Measurements from ENCODE around the gene ALDOA.
"Not testable (repeated sequence)": the region's sequence is repeated elsewhere in the genome, so short reads cannot be mapped to it uniquely, and the experiment has no call there.

The ALDOA gene

GRCh38 chr16:30065102-30065942, at the start of gene ALDOA:
ALDOA (plus strand) TSS chr16:30065760; CDS start chr16:30066898, 1,138 bp downstream.
- DNase-seq, result peak; percentile 97 to 98

GRCh38 chr16:30016555-30017276, 48.8 kb upstream of the ALDOA start:
- DNase-seq, result no peak

- DNase-seq, result no peak
These were observed 48.3 kb upstream of the ALDOA start for GRCh38 chr16:30017277-30017656.

DNA sequence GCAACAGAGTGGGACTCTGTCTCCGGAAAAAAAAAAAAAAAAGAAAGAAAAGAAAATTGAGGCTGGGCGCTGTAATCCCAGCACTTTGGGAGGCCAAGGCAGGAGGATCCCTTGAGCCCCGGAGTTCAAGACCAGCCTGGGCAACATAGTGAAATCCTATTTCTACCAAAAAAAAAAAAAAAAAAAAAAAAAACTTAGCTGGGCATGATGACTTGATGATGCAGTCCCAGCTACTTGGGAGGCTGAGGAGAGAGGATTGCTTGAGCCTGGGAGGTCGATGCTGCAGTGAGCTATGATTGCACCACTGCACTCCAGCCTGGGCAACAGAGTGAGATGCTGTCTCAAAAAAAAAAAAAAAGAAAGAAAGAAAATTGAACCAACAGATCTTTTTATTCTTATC, 47.6 kb upstream of the ALDOA start:
- DNase-seq, result not testable (repeated sequence)

GRCh38 chr16:30018731-30019158, 46.8 kb upstream of the ALDOA start:
- no peak for DNase-seq

DNA sequence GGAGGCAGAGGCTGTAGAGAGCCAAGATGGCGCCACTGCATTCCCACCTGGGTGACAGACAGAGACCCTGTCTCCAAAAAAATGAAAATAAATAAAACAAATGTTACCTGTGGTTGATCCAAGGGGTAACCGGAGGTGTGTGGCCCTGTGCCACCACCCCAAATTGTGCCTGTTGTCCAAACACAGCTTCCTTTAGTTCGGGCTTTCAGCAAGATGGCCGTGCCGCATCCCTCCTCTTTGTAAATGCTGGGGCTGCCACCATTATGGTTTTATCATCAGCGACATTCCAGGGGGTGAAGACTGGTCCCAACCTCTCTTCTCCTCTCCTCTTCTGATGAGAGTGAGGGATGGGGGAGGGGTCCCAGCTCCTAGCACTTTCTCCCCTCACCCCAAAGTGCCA, 42.7 kb upstream of the ALDOA start, which contains the start of gene C16orf92:
TSS of gene C16orf92 (plus strand) at position 312 of the 400 bp plus-strand sequence. CDS start 143 bp downstream, outside the sequence.
- no peak for DNase-seq

DNA sequence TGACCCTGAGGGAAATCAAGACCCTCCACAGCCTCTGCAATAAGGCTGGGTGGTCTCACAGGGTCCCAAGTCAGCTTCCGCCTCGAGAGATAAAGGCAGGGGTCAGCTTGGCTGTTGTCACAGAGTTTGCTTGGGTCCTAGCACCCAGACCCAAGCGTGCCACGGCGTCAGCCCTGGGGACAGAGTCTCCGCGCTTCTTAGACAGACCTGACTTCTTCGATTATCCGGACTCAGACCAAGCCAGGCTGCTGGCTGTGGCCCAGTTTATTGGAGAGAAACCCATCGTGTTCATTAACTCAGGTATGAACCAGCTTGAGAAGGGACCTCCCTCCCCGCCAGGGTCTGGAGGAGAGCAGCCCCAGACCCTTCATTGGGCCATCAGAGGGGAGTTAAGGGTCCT, 42.0 kb upstream of the ALDOA start:
- no peak for DNase-seq

- DNase-seq, result no peak
These were observed 41.1 kb upstream of the ALDOA start for GRCh38 chr16:30024451-30024850.

- DNase-seq, result no peak
These were observed 40.4 kb upstream of the ALDOA start for GRCh38 chr16:30025156-30025555.

GRCh38 chr16:30025574-30025973, 40.0 kb upstream of the ALDOA start:
- no peak for DNase-seq

DNA sequence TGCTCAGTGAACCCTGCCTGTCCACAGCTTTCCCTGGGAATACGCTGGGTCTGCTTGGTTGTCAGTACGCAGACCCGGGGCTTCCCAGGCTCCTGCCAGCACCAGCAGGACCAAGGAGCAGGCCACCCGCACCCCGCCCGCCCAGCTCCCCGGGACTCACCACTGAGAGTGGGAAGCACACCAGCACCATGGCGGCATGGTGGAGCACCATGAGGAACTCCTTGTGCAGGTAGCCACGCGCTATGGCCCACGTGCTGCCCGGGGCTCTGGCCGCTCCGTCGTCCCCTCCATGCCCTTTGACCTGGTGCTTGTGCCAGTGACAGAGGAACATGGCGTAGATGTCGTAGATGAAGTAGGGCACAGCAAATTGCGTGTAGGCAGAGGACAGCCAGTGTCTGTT, 39.1 kb upstream of the ALDOA start:
- no peak for DNase-seq

DNA sequence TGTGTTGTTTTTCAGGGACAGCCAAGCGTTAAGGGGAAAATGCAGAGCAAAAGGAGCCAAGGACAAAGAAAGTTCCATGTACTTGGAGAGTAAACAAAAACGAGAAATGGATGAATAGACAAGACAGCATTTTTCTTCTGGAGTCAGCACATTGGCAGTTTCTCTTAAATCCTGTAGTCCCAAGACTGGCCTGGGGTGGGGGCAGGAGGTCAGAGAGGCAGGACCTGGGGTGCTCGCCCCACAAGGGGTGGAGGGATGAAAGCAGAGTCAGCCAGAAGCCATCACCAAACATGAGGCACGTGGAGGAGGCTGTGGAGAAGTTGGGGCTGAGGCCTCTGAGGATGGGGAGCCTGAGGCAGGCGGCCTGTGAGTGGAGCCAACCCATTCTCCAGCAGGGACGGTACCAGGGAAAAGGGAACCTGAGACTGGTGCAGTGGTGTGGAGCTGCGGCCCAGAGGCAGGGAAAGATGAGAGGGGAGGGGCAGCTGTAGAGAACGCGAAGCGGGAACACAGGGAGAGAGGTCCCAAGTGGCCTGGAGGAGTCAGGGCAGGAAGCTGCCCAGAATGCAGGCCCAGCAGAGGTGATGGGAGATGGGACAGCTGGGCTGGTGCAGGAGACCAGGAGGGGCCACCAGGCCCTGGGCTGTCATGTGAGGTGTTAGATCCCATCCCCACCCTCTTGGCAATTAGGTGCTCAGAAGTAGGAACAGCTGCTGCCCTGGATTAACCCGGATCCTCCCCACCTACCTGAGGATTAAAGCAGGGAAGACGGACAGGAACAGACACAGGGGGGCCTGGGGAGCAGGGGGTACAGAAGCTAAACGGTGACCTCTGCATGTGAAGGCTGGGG, 37.7 kb upstream of the ALDOA start:
- DNase-seq, result no peak

DNA sequence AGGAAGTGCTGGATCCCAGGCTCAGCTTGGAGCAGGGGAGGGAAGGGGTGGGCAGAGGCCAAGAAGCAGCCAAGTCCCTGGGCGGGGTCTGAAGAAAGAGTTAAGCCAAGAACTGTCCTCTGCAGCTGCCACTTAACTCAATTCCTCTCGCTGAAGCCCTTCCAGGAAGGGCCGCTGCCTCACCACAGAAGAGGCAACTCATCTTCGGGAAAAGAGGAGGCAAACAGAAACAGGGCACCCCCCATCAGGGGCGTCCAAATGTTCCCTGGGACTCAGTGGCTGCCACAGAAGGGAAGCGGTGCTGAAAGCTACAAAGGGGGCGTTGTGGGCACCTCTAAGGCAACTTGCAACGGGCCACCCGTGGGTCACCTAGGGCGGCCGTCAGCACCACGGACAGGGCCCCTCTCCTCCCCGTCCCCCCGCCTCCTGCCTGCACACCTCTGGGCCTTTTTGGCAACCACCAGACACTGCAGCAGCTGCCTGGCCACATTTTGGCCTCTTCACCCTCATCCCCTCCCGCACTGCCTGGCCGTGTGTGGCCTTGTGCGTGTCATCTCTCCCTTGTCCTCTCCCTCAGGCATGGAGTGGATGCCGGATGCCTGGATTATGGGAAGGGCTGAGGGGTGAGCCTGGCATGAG, 37.0 kb upstream of the ALDOA start:
- no peak for DNase-seq

GRCh38 chr16:30030011-30030685, 35.4 kb upstream of the ALDOA start:
- no peak for DNase-seq

DNA sequence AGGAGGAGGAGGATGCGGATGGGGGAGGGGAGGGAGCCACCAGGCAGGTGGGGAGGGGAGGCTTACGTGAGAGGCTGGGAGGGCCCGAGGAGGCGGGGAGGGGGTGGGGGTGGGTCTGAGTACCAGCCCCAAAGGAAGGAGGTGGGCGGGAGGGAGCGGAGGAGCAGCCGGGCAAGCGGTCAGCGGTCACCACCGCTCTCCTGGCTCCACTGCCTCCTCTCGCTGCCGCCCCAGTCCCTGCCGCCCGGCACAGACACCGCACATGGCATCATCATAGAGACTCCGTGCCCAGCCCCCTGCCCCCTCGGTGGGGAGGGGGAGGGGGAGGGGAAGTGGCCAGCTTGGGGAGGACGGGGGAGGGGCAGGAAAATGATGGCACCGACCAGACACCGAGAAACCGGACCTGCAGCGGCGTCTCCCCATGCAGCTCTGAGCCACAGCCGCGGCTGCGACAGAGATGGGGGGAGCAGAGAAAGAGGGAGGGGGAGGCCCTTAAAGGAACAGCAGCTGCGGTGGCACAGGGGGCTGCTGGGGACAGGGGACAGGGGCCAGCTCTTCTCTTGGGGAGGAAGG, 34.6 kb upstream of the ALDOA start, which contains the start of gene TLCD3B:
TSS of gene TLCD3B (minus strand) at position 431 of the 573 bp plus-strand sequence. CDS start 744 bp downstream, outside the sequence.
- no peak for DNase-seq

- DNase-seq, result no peak
These were observed 34.1 kb upstream of the ALDOA start for GRCh38 chr16:30031477-30031918.

DNA sequence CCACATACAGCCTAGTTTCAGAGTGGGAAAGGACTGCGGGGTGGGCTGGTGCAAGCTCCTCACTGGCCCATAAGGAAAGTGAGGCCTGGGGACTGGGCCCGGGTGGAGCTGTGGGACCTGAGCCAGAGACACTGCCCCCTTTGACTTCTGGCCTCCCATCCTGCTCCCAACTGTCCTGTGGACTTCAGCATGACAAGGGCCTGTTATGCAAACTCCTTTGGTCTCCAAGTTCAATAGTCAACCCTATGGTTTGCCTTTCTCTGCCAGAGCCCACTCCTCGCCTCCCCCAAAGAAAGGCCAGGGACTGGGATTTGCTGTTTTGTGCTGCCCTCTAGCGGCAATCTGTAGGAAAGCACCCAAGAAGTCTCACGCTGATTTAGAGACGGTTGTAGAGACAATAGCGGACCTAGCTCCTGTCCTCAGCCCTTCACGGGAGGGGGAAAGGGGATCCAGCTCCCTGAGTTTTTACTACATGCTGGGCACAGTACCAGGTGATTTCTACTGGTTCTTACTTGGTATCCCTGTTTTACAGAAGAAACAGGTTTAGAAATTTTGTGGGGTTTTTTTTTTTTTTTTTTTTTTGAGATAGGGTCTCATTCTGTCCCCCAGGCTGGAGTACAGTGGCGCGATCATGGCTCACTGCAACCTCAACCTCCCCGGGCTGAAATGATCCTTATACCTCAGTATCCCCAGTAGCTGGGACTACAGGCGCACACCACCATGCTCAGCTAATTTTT, 33.3 kb upstream of the ALDOA start:
- DNase-seq, result peak; percentile 73 to 77

DNA sequence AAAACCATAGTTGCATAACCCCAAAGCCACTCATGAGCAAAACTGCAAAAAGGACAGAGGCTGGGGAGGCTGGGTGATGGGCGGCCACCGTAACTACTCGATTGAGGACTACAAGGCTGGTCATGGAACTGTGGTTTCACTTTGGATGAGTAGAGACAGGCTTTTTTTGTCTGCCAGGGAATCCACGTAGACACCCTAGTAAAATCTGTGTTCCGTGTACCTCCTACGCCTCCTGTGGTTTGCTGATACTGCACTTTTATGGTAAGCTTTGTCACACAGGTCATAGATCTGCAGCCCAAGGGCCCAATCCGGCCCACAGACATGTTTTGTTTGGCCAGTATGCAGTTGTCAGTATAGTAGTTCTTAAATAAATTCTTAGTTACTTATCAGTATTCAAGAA, 32.3 kb upstream of the ALDOA start:
- DNase-seq, result no peak

DNA sequence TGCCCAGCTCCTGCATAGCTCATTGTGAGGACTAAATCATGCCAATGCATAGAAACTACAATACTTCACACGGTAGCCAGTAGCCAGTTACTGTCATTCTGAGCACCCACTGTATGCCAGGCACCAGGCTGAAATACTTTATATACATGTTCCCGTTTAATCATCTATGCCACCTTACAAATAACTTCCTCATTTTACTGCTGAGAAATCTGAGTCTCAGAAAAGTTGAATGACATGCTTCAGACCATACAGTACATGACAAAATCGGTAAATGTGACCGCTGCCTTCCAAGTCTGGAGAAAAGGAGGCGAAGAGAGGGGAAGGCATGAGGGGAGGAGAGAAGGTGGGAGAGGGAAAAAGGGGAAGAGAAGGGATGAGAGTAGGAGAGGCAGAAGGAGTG, 25.3 kb upstream of the ALDOA start:
- no peak for DNase-seq

DNA sequence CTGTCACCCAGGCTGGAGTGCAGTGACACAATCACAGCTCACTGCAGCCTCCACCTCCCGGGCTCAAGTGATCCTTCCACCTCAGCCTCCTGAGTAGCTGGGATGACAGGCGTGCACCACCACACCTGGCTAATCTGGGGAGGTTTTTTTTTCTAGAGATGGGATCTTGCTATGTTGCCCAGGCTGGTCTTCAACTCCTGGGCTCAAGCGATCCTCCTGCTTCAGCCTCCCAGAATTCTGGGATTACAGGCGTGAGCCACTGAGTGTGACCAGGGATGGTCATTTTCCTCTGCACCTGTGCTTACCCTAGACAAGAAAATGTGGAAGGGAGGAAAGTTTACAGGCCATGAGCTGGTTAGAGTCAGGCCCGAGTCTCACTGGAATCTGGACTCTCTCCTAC, 24.9 kb upstream of the ALDOA start:
- not testable (repeated sequence) for DNase-seq

DNA sequence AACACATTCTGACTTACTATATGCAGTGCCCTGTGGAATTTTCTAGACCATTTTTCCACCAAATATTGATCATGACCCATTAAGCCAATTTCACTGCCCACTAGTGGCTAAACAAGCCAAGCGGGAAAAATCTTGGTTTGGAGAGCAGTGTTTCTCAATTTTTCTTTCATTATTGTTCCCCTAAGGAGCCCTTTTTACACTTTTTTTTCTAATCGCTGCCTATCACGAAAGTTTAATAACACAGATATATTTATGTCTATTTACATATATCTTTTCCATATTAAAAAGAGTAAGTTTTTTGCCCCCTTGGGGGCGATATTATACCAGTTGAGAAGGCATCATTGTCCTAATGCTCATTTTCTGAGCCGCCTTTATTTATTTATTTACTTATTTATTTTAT, 23.7 kb upstream of the ALDOA start:
- no peak for DNase-seq
